GM21717 (cell line): ENCODE results near the gene CASP2.

Source experiments
- ATAC-seq: cut with Tn5 transposase; IDR thresholded peaks from one replicate; pipeline ENCODE4 v1.9.1; 2021; ENCODE audit warnings: mild to moderate bottlenecking, moderate library complexity; ENCODE audit not compliant: unreplicated experiment

Gene CASP2

GRCh38 chr7:143287935-143288826 lies at the start of gene CASP2:
TSS of gene CASP2 (plus strand) at chr7:143288351. CDS start at chr7:143288456, 105 bp downstream.
- peak; percentile 88 for ATAC-seq

- ATAC-seq = no peak
Observed at GRCh38 chr7:143239813-143240212, 48.3 kb upstream of the CASP2 start.

DNA sequence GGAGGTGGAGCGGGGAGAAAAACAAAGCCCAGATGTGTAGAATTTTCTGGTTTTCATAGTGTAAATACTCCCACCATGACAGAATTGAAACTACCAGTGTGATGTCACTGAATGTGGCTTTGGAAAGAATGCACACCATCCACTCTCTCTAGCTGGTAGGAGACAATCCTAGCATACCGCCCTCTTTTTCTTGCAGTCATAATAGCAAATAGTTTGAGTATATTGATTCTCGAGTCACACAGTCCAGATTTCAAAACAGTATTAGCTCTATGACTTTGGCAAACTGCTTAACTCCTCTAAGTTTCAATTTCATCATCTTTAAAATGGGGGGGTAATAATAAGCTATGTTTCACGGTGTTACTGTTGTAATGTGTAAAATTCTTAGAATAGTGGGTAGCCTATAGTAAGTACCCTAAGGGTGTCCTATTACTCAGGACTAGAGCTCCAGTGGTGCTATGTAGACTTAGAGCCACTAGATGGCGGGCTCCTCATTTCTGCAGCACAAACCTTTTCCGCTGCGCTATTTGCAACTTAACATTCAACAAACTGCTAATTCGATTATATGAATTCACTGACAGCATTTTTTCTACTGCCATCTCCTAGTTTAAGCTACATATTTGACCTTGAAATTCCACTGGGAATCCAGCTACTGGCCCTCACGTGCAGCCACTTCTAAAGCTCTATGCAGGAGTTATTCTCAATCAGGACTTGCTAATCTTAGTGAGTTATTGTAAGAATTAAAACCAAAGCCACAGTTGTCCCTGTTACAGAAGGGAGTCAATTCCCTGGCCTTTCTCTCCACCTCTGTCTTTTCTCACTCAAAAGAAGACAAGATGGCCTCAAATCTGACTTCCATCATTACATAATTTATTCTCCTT lies 47.6 kb upstream of the CASP2 start:
- peak; percentile 89 for ATAC-seq

- ATAC-seq = no peak
Observed at GRCh38 chr7:143242306-143242705, 45.8 kb upstream of the CASP2 start.

DNA sequence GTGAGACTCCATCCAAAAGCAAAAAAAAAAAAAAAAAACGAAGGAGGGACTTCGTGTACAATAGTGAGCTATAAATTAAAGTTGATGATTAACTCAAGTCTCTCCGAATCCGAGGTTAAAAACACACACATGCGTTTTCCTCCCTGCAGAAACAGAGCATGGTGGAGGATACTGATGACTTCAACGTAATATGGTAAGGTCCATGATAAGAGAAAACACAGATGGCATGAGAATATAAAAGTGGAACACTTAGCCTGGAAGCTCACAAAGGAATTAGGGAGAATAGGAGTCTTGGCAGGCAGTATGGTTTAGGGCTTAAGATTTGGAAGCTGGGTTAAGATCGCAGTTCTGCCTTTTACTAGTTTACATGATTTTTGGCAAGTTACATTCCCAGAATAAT lies 45.0 kb upstream of the CASP2 start:
- ATAC-seq = no peak

DNA sequence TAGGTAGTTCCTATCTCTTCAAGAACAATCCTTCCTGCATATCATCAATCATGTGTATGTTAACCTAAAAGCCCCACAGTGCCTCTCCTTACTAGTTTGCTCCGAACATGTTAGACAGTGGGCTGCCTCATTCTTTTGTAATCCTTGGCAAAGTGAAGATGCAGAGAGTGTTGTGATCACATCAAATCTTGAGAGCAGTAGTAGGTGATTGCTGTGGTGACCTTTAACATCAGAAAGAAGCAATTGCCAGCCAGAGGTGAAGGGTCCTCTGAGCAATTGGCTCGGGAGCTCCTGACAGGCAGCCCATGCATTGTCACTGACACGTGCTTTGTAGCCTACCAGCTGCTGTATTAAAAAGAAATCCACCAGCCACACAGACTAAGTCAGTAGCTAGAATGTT lies 44.5 kb upstream of the CASP2 start:
- no peak for ATAC-seq

DNA sequence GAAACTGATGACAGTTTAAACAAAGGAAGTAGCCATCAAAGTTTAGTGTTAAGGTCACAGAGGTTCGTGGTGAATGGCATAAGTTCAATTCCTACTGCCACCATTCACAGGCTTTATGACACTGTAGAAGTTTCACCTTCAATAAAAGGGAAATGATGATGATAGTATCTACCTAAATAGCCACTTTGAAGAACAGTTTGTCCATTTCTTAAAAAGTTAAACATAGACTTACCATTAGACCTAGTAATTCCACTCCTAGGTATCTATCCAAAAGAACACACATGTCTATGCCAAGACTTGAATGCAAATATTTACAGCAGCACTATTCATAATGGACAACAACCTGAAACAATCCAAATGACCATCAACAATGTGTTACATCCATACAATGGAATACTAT lies 43.8 kb upstream of the CASP2 start:
- no peak for ATAC-seq

DNA sequence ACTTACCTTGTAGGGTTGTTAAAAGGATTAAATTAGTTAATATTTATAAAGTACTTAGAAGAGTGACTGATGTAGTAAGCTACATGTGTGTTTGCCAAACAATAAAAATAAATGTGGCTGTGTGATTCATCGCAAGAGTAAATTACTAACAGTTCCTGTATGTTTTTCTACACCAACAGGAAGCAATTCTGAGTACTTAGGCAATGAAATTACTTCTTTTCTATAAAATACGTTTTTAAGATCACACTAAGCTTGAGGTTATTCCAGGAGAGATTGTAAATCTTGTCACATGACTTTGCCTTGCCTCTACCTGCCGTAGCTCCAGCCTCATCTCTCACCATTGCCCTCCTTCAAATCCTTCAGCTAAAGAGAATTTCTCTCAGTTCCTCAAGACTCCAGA lies 43.0 kb upstream of the CASP2 start:
- ATAC-seq = no peak

DNA sequence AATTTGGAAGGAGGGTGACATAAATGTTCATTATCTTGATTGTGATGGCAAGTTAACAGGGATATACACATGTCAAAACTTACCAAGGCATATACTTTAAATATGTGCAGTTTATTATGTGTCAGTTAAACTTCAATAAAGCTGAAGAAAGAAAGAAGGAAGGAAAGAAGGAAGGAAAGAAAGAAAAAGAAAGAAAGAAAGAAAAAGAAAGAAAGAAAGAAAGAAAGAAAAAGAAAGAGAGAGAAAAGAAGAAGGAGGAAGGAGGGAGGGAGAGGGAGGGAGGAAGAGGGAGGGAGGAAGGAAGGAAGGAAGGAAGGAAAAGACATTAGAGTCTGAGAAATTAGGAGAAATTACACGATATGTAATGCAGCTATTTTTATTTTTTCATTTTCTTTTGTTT lies 40.8 kb upstream of the CASP2 start:
- ATAC-seq = no peak

DNA sequence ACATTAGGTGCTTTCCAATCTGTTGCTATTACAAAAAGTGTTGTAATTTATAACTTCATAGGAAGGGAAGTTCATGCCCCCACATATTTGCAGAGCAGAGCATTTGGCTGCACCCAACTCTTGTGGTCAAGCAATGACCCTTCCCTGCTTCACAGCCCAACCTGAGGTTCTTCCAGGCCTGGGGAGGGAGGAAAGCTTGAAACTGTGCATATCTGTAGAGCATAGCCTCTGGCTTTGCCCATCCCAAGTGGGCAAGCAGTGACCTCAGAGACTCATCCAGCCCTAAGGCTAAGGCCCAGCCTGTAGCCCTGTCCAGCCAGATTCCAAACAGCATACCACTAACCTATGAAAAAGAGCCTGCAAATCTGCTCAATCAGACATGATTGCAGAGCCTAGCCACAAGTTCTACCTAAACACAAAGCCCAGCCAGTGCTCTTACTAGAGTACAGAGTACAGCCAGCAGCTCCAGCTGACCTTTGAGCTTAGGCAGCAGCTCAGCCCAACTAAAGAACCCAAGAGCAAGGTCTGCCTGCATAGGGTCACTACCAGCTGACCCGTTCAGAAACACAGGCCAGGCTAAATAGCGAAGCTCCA lies 39.3 kb upstream of the CASP2 start:
- ATAC-seq = no peak

- no peak for ATAC-seq
Observed at GRCh38 chr7:143250199-143250598, 38.0 kb upstream of the CASP2 start.

GRCh38 chr7:143250822-143251221 lies 37.3 kb upstream of the CASP2 start:
- ATAC-seq = no peak

DNA sequence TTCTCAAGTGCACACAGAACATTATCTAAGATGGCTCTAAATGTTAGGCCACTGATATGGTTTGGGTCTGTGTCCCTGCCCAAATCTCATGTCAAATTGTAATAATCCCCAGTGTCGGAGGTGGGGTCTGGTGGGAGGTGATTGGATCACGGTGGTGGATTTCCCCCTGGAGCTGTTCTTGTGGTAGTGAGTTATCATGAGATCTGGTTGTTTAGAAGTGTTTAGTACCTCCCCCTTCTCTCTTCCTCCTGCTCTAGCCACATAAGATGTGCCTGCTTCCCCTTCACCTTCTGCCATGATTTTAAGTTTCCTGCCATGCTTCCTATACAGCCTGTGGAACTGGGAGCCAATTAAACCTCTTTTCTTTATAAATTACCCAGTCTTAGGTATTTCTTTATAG lies 36.1 kb upstream of the CASP2 start:
- ATAC-seq = no peak

- ATAC-seq = no peak
Observed at GRCh38 chr7:143255564-143255963, 32.6 kb upstream of the CASP2 start.

DNA sequence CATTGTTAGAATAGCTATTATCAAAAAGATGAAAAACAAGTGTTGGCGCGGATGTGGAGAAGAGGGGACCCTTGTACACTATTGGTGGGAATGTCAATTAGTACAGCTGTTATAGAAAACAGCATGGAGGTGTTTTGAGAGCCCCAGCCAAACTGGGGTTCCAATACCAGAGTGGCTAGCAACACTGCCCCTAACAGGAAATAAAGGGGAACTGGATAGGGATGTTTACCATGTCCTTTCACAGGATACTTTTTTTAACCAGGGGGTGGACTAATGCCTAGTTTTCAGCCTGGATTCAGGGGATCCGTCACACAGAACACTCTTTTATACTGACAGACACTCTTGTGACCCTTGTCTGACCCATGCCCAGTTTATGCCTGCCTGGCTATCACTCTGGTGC lies 31.8 kb upstream of the CASP2 start:
- no peak for ATAC-seq

- ATAC-seq = peak; percentile 75
Observed at GRCh38 chr7:143256932-143257331, 31.2 kb upstream of the CASP2 start.

GRCh38 chr7:143257501-143257900 lies 30.6 kb upstream of the CASP2 start:
- no peak for ATAC-seq

DNA sequence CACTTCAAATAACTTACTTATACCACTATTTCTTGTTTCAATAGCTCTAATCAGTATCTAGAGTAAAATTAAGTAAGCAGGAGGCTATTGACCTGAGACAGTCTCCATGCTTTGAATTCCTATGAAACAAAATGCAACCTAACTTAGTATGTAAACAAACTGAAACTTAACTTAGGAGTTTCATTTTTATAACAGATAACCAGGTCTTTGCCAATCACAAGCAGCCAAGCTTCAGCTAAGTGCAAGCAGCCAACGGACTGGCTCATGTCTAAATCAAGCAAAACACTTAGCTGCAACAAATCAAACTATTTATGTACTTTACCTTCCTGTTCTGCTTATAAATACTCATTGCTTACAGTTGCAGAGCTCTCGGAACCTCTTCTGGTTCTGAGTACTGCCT lies 29.3 kb upstream of the CASP2 start:
- ATAC-seq = peak; percentile 50

DNA sequence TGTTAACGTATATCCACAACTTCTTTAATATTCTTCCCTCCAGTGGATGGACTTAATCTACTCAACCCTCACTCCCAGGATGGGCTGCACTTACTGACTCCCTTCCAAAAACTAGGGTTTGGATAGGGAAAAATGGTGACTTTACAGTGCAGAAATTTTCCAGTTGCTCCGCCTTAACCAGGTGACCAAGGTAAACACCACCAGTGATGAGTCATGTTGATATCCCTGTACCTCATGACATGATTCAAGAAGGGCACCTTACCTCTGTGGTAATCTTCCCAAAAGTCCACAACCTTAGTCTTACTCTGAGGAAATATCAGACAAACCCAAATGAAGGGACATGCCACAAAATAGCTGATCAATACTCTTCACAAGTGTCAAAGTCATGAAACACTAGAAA lies 28.4 kb upstream of the CASP2 start:
- ATAC-seq = no peak

DNA sequence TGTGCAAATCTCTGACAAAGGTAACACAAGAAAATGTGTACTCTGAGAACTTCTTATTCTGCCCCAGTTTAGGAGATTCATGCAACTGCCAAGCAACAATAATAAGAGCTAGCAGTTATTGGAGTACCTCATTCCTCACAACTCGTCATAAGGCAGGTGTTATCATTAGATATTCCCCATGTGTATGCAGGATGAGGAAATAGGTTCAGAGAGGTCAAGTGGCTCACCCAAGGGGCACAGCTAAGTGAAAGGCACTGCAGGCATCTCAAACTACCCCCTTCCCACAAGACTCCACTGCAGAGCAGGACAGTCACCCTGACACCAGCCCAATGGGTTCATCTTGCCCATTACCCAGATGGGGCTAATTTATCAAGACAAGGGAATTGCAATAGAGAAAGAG lies 26.2 kb upstream of the CASP2 start:
- ATAC-seq = no peak
